OCI-LY1 (cell line): ENCODE data around the gene RABGAP1L.
"Not testable (repeated sequence)": the region's sequence is repeated elsewhere in the genome, so short reads cannot be mapped to it uniquely, and the experiment has no call there.

Experiments used
- H2AFZ ChIP-seq: fragments of 200-600 bp; sonication (generic), shearing (Covaris generic); 2 replicates; pipeline ENCODE4 v1.6.0; 2014; ENCODE audit warnings: antibody characterized with exemption, mild to moderate bottlenecking, low read length
- H3F3A ChIP-seq: fragments of 200-600 bp; sonication (generic), shearing (Covaris generic); 2 replicates; pipeline ENCODE4 v1.6.0; 2014; ENCODE audit warnings: mild to moderate bottlenecking, antibody characterized with exemption, low read length, moderate library complexity; ENCODE audit not compliant: insufficient read depth
- H3K27ac ChIP-seq: fragments of 200-600 bp; sonication (generic); 2 replicates; pipeline ENCODE4 v1.5.1; 2014; ENCODE audit warnings: low read length, mixed run types, mild to moderate bottlenecking, low read depth; ENCODE audit not compliant: poor library complexity, severe bottlenecking
- H3K27me3 ChIP-seq: fragments of 200-600 bp; sonication (generic); 2 replicates; pipeline ENCODE4 v1.6.0; 2014; ENCODE audit warnings: antibody characterized with exemption, mild to moderate bottlenecking, low read length, moderate library complexity; ENCODE audit not compliant: insufficient read depth
- H3K36me3 ChIP-seq: fragments of 200-600 bp; sonication (generic); 2 replicates; pipeline ENCODE4 v1.6.1; 2014; ENCODE audit warnings: mild to moderate bottlenecking, antibody characterized with exemption, low read length, moderate library complexity, mixed read lengths; ENCODE audit not compliant: insufficient read depth
- H3K4me1 ChIP-seq: fragments of 200-600 bp; sonication (generic); 2 replicates; pipeline ENCODE4 v1.5.1; 2014; ENCODE audit warnings: mild to moderate bottlenecking, low read length, moderate library complexity; ENCODE audit not compliant: insufficient read depth, severe bottlenecking
- H3K4me2 ChIP-seq: fragments of 200-600 bp; sonication (generic), shearing (Covaris generic); 2 replicates; pipeline ENCODE4 v1.6.1; 2014; ENCODE audit warnings: low read length
- H3K4me3 ChIP-seq: fragments of 200-600 bp; sonication (generic); 2 replicates; pipeline ENCODE4 v1.5.1; 2014; ENCODE audit warnings: low read length, low read depth, mild to moderate bottlenecking, mixed read lengths; ENCODE audit not compliant: poor library complexity, severe bottlenecking
- H3K79me2 ChIP-seq: fragments of 200-600 bp; shearing (Covaris generic); 2 replicates; pipeline ENCODE4 v1.6.1; 2016; ENCODE audit warnings: mixed run types, low read length, mixed read lengths; ENCODE audit not compliant: insufficient read depth
- H3K9ac ChIP-seq: fragments of 200-600 bp; sonication (generic), shearing (Covaris generic); 2 replicates; pipeline ENCODE4 v1.6.1; 2014; ENCODE audit warnings: mild to moderate bottlenecking, low read length, mixed read lengths
- H3K9me2 ChIP-seq: fragments of 200-600 bp; sonication (generic), shearing (Covaris generic); 2 replicates; pipeline ENCODE4 v1.6.1; 2014; ENCODE audit warnings: low read depth, mild to moderate bottlenecking, low read length, mixed read lengths
- H3K9me3 ChIP-seq: fragments of 200-600 bp; shearing (Covaris generic); 2 replicates; pipeline ENCODE4 v1.6.1; 2014; ENCODE audit warnings: low read length, mixed read lengths
- H4K20me1 ChIP-seq: fragments of 200-600 bp; sonication (generic), shearing (Covaris generic); 2 replicates; pipeline ENCODE4 v1.6.0; 2016; ENCODE audit warnings: mild to moderate bottlenecking, low read length; ENCODE audit not compliant: insufficient read depth
- EZH2 ChIP-seq: fragments of 200-600 bp; sonication (generic), shearing (Covaris generic); IDR thresholded peaks from 2 replicates; pipeline ENCODE4 v1.8.0; 2017; ENCODE audit warnings: borderline replicate concordance, mixed run types, mild to moderate bottlenecking, antibody characterized with exemption, low read length, moderate library complexity, mixed read lengths
- TF ChIP-seq, protein P1 (sequence below): fragments of 200-600 bp; sonication (generic), shearing (Covaris generic); IDR thresholded peaks from 2 replicates; pipeline ENCODE4 v1.5.1; 2017; ENCODE audit warnings: mild to moderate bottlenecking, antibody characterized with exemption, low read length, moderate library complexity, mixed read lengths

Gene RABGAP1L

DNA sequence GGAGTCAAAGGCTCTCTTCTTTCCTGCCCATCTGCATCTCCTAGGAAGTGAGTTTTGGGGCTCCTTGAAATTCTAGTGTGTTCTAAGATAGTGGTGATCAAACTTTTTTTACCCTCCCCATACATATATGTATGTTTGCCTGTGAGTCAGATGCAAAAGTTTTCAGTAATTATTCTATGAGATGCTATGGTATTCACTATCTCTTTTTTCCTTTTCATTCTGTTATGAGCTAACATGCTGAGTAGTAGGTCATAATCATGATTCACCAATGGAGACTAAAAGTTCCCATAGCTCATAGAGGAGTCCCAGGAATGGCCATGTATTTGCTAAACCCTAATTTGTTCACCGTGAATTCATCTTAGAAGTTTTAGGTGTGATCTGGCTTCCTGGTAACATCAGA is 424.0 kb downstream of the RABGAP1L start:
- Histone ChIP-seq H3K27ac (no peak overlapping the region), H3K4me1 (no peaks in the 10 kb centered on the region)
- no peak for TF ChIP-seq EZH2
- TF ChIP-seq, protein P1, sequence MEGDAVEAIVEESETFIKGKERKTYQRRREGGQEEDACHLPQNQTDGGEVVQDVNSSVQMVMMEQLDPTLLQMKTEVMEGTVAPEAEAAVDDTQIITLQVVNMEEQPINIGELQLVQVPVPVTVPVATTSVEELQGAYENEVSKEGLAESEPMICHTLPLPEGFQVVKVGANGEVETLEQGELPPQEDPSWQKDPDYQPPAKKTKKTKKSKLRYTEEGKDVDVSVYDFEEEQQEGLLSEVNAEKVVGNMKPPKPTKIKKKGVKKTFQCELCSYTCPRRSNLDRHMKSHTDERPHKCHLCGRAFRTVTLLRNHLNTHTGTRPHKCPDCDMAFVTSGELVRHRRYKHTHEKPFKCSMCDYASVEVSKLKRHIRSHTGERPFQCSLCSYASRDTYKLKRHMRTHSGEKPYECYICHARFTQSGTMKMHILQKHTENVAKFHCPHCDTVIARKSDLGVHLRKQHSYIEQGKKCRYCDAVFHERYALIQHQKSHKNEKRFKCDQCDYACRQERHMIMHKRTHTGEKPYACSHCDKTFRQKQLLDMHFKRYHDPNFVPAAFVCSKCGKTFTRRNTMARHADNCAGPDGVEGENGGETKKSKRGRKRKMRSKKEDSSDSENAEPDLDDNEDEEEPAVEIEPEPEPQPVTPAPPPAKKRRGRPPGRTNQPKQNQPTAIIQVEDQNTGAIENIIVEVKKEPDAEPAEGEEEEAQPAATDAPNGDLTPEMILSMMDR = no peak

DNA sequence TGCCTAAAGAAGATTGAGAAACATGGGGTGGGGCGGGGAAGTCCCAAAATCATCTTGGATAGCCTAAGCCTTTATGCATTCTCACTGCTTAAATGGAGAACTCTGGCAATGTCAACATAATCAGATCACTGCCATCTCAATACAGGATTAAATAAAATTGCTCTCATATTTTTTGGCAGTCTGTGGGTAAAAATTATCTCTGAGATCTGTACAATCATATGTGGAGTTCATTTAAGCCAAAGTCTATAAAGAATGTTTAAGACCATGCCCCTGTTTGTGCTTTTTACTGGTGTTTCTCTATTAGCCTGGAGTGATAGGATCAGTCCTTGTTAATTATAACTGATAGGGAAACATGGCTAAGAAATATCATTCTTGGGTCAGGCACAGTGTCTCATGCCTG is 424.8 kb downstream of the RABGAP1L start:
- Histone ChIP-seq H3K79me2 (no peaks in the 10 kb centered on the region), H3K4me2 (no peak overlapping the region), H3K4me1 (no peaks in the 10 kb centered on the region), H3K36me3 (0 out of 2 replicates have a peak, but pooled peaks cover 9% of the 10 kb centered on the region), H3K27ac (no peak overlapping the region), H3K4me3 (no peak overlapping the region), H3K27me3 (no peaks in the 10 kb centered on the region), H2AFZ (no peak overlapping the region), H3K9ac (no peak overlapping the region), H4K20me1 (no peaks in the 10 kb centered on the region), H3F3A (no peaks in the 10 kb centered on the region), H3K9me3 (no peaks in the 10 kb centered on the region), H3K9me2 (no peaks in the 10 kb centered on the region)
- TF ChIP-seq, protein P1 = no peak
- TF ChIP-seq EZH2 = no peak

More for the DNA sequence above, 424.0 kb downstream of the RABGAP1L start:
- no peak overlapping the region for H2AFZ ChIP-seq
- H3K79me2 ChIP-seq = no peaks in the 10 kb centered on the region
- no peak overlapping the region for H3K4me2 ChIP-seq
- no peaks in the 10 kb centered on the region for H3K9me3 ChIP-seq
- H3K9me2 ChIP-seq = no peaks in the 10 kb centered on the region
- no peak overlapping the region for H3K9ac ChIP-seq
- H3K27me3 ChIP-seq = no peaks in the 10 kb centered on the region
- H3K36me3 ChIP-seq = 0 out of 2 replicates have a peak, but pooled peaks cover 9% of the 10 kb centered on the region
- no peak overlapping the region for H3K4me3 ChIP-seq
- H3F3A ChIP-seq = no peaks in the 10 kb centered on the region
- H4K20me1 ChIP-seq = no peaks in the 10 kb centered on the region

DNA sequence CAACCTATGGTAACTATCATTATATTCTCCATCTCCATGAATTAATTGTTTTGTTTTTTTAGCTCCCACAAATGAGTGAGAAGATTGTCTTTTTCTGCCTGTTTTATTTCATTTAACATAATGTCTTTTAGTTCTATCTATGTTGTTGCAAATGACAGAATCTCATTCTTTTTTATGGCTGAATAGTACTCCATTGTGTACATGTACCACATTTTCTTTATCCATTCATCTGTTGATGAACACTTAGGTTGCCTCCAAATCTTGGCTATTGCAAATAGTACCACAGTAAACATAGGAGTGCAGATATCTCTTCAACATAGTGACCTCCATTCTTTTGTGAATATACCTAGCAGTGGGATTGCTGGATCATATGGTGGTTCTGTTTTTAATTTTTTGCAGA is 429.3 kb downstream of the RABGAP1L start:
- not testable (repeated sequence) for H3K9ac ChIP-seq, H3K9me2 ChIP-seq, H2AFZ ChIP-seq, H3K4me2 ChIP-seq, H3K79me2 ChIP-seq, H3K27me3 ChIP-seq, H3K4me1 ChIP-seq, H4K20me1 ChIP-seq, H3K9me3 ChIP-seq, H3F3A ChIP-seq, H3K36me3 ChIP-seq, H3K27ac ChIP-seq, H3K4me3 ChIP-seq

DNA sequence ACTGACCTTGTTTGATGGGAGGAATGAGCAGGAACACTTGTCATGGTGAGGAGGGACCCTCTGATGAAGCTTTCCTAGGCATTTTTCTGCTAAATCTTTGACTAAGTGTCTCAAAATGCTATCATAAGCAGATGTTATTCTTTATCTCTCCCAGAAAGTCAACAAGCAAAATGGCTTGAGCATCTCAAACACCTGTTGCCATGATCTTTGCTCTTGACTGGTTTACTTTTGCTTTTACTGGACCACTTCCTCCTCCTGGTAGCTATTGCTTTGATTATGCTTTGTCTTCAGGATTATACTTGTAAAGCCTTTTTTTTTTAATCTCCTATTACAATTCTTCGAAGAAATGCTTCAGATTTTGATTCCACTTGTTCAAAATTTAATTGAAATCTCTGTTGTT is 445.9 kb downstream of the RABGAP1L start:
- Histone ChIP-seq H3K9ac (no peak overlapping the region), H3F3A (no peaks in the 10 kb centered on the region), H3K4me3 (no peak overlapping the region), H2AFZ (no peak overlapping the region), H3K27me3 (no peaks in the 10 kb centered on the region), H3K9me2 (no peaks in the 10 kb centered on the region), H3K4me2 (no peak overlapping the region), H3K4me1 (no peaks in the 10 kb centered on the region), H3K9me3 (no peaks in the 10 kb centered on the region), H3K27ac (no peak overlapping the region), H3K79me2 (no peaks in the 10 kb centered on the region), H3K36me3 (peaks cover 10% of the 10 kb centered on the region; the same call in 1 of the 2 replicates), H4K20me1 (no peaks in the 10 kb centered on the region)
- TF ChIP-seq, protein P1 = no peak
- no peak for TF ChIP-seq EZH2
